MM.1S (cell line): ENCODE data around the gene EIF4A3.

Experiments used
- DNase-seq: peaks from one replicate; pipeline ENCODE4 v3.0.0-alpha.2; 2015
- H2AFZ ChIP-seq: fragments of 300-600 bp; sonication (generic); 2 replicates; pipeline ENCODE4 v1.6.0; 2016; ENCODE audit warnings: antibody characterized with exemption, low read length
- H3F3A ChIP-seq: fragments of 300-600 bp; sonication (generic); 2 replicates; pipeline ENCODE4 v1.6.1; 2016; ENCODE audit warnings: mild to moderate bottlenecking, antibody characterized with exemption, low read length, moderate library complexity, mixed read lengths; ENCODE audit not compliant: insufficient read depth
- H3K27ac ChIP-seq: fragments of 300-600 bp; sonication (generic); 2 replicates; pipeline ENCODE4 v1.5.1; 2016; ENCODE audit warnings: mild to moderate bottlenecking, low read length
- H3K27me3 ChIP-seq: fragments of 300-600 bp; sonication (generic); replicated peaks from 2 replicates; pipeline ENCODE4 v1.6.0; 2016; ENCODE audit warnings: low read length; ENCODE audit not compliant: insufficient read depth
- H3K36me3 ChIP-seq: fragments of 300-600 bp; sonication (generic); replicated peaks from 2 replicates; pipeline ENCODE4 v1.6.1; 2016; ENCODE audit warnings: mild to moderate bottlenecking, low read length, mixed read lengths; ENCODE audit not compliant: insufficient read depth
- H3K4me1 ChIP-seq: fragments of 300-600 bp; sonication (generic); 2 replicates; pipeline ENCODE4 v1.6.1; 2016; ENCODE audit warnings: low read length, mixed read lengths
- H3K4me2 ChIP-seq: fragments of 300-600 bp; sonication (generic); 2 replicates; pipeline ENCODE4 v1.6.0; 2016; ENCODE audit warnings: low read depth, low read length
- H3K4me3 ChIP-seq: fragments of 300-600 bp; sonication (generic); 2 replicates; pipeline ENCODE4 v1.5.1; 2016; ENCODE audit warnings: low read length, mixed read lengths
- H3K79me2 ChIP-seq: fragments of 300-600 bp; sonication (generic); 2 replicates; pipeline ENCODE4 v1.6.1; 2016; ENCODE audit warnings: mixed run types, low read length, mixed read lengths
- H3K9ac ChIP-seq: fragments of 300-600 bp; sonication (generic); 2 replicates; pipeline ENCODE4 v1.6.1; 2016; ENCODE audit warnings: low read length, mixed read lengths
- H3K9me2 ChIP-seq: fragments of 300-600 bp; sonication (generic); replicated peaks from 2 replicates; pipeline ENCODE4 v1.6.1; 2016; ENCODE audit warnings: mild to moderate bottlenecking, low read length, mixed read lengths; ENCODE audit not compliant: insufficient read depth
- H3K9me3 ChIP-seq: fragments of 300-600 bp; sonication (generic); replicated peaks from 2 replicates; pipeline ENCODE4 v1.6.1; 2016; ENCODE audit warnings: mild to moderate bottlenecking, low read length, mixed read lengths; ENCODE audit not compliant: insufficient read depth
- H4K20me1 ChIP-seq: fragments of 300-600 bp; sonication (generic); 2 replicates; pipeline ENCODE4 v1.6.1; 2016; ENCODE audit warnings: mild to moderate bottlenecking, low read length, moderate library complexity, mixed read lengths; ENCODE audit not compliant: insufficient read depth
- EZH2 ChIP-seq: fragments of 300-600 bp; sonication (generic); optimal IDR thresholded peaks from 2 replicates; pipeline ENCODE3; 2017; ENCODE audit warnings: low read depth, mild to moderate bottlenecking, antibody characterized with exemption, low read length, mixed read lengths
- EZH2phosphoT487 ChIP-seq: fragments of 300-600 bp; sonication (generic); IDR thresholded peaks from 2 replicates; pipeline ENCODE4 v1.6.1; 2018; ENCODE audit warnings: antibody characterized with exemption, low read length
- TF ChIP-seq, protein P1 (sequence below): fragments of 300-600 bp; sonication (generic); IDR thresholded peaks from 2 replicates; pipeline ENCODE4 v1.5.1; 2016; ENCODE audit warnings: antibody characterized with exemption, low read length, mixed read lengths

The EIF4A3 gene

DNA sequence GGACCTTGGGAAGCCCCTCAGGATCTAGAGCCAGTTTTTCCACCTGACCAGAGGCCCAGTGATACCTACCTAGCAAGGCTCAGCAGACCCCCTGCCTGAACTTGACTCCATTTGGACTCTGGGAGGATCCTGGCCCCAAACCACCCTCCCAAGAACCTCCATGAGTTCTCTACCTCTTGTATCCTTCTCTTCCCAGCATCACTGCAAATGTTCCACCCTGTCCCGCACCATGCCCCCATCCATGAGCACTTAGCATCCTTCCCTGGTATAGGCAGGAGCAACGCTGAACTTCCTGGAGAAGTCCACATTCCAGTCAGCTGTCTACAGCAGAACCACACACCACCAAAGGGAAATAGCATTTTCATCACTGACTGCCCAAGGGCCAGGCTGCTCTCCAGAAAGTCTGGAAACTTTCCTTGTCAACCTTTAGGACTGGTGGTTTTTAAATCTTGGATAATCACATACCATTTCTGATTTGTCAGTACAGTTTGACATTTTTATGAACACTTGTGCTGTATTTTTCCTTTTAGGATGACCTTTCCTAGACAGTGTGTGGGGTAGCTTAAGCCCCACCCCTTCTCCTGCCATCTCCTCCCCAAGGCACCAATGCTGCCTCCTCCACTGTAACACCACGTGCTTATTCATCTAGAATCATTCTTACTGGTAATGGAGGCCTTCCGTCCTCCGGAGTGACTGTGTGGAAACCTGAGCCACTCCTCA lies 13.9 kb downstream of the EIF4A3 start:
- H3K36me3 ChIP-seq = peaks cover 7% of the 10 kb centered on the region; the same call in 1 of the 2 replicates
- DNase-seq = no peak
- H3K27ac ChIP-seq = no peak overlapping the region
- no peak overlapping the region for H3K4me2 ChIP-seq
- no peak overlapping the region for H3K4me3 ChIP-seq
- H2AFZ ChIP-seq = no peak overlapping the region
- TF ChIP-seq, protein P1, sequence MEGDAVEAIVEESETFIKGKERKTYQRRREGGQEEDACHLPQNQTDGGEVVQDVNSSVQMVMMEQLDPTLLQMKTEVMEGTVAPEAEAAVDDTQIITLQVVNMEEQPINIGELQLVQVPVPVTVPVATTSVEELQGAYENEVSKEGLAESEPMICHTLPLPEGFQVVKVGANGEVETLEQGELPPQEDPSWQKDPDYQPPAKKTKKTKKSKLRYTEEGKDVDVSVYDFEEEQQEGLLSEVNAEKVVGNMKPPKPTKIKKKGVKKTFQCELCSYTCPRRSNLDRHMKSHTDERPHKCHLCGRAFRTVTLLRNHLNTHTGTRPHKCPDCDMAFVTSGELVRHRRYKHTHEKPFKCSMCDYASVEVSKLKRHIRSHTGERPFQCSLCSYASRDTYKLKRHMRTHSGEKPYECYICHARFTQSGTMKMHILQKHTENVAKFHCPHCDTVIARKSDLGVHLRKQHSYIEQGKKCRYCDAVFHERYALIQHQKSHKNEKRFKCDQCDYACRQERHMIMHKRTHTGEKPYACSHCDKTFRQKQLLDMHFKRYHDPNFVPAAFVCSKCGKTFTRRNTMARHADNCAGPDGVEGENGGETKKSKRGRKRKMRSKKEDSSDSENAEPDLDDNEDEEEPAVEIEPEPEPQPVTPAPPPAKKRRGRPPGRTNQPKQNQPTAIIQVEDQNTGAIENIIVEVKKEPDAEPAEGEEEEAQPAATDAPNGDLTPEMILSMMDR = no peak
- no peak for TF ChIP-seq EZH2phosphoT487
- TF ChIP-seq EZH2 = no peak
- no peaks in the 10 kb centered on the region for H4K20me1 ChIP-seq
- no peaks in the 10 kb centered on the region for H3K79me2 ChIP-seq
- no peaks in the 10 kb centered on the region for H3K9me2 ChIP-seq
- H3K9me3 ChIP-seq = no peaks in the 10 kb centered on the region
- peaks cover 8% of the 10 kb centered on the region; the same call in 1 of the 2 replicates for H3K27me3 ChIP-seq
- H3K9ac ChIP-seq = no peak overlapping the region
- H3K4me1 ChIP-seq = peaks cover 8% of the 10 kb centered on the region; the same call in 1 of the 2 replicates
- H3F3A ChIP-seq = no peaks in the 10 kb centered on the region; the same call in 1 of the 2 replicates

- DNase-seq = no peak
- no peak overlapping the region for H2AFZ ChIP-seq
- H3K79me2 ChIP-seq = no peaks in the 10 kb centered on the region
These were observed 15.9 kb downstream of the EIF4A3 start for GRCh38 chr17:80130992-80131391.

GRCh38 chr17:80129006-80129565 lies 17.8 kb downstream of the EIF4A3 start:
- H3F3A ChIP-seq = no peaks in the 10 kb centered on the region; the same call in 1 of the 2 replicates
- H3K9me3 ChIP-seq = no peaks in the 10 kb centered on the region
- H2AFZ ChIP-seq = no peak overlapping the region
- no peaks in the 10 kb centered on the region; the same call in 1 of the 2 replicates for H3K36me3 ChIP-seq
- H3K4me2 ChIP-seq = no peak overlapping the region
- no peak overlapping the region for H3K27ac ChIP-seq
- H3K4me1 ChIP-seq = peaks cover 8% of the 10 kb centered on the region; the same call in 1 of the 2 replicates
- TF ChIP-seq EZH2 (no peak), EZH2phosphoT487 (no peak)
- TF ChIP-seq, protein P1 = no peak
- H3K9me2 ChIP-seq = no peaks in the 10 kb centered on the region
- H4K20me1 ChIP-seq = no peaks in the 10 kb centered on the region
- H3K9ac ChIP-seq = no peak overlapping the region
- H3K27me3 ChIP-seq = peaks cover 34% of the 10 kb centered on the region
- no peaks in the 10 kb centered on the region for H3K79me2 ChIP-seq
- no peak for DNase-seq
- no peak overlapping the region for H3K4me3 ChIP-seq

More at GRCh38 chr17:80130992-80131391, 15.9 kb downstream of the EIF4A3 start:
- Histone ChIP-seq H3K4me3 (no peak overlapping the region), H3K9ac (no peak overlapping the region), H3K27me3 (peaks cover 23% of the 10 kb centered on the region), H3K9me3 (no peaks in the 10 kb centered on the region), H3F3A (no peaks in the 10 kb centered on the region; the same call in 1 of the 2 replicates), H3K36me3 (no peaks in the 10 kb centered on the region; the same call in 1 of the 2 replicates), H3K4me2 (no peak overlapping the region), H3K27ac (no peak overlapping the region), H3K9me2 (no peaks in the 10 kb centered on the region), H3K4me1 (peaks cover 8% of the 10 kb centered on the region; the same call in 1 of the 2 replicates), H4K20me1 (no peaks in the 10 kb centered on the region)
- TF ChIP-seq EZH2phosphoT487 (no peak), EZH2 (no peak)
- TF ChIP-seq, protein P1 = no peak
